Peyer's patch (tissue), 4 donors: Measurements from ENCODE around the gene SPINK7.

Experiments
- POLR2A ChIP-seq, 2 donors: fragments of 450-650 bp; IDR thresholded peaks; one replicate each; pipeline ENCODE4 v1.5.1; 2017; ENCODE audit warnings: antibody characterized with exemption in 2 of 2, mild to moderate bottlenecking in 2 of 2, moderate library complexity in 2 of 2
- TF ChIP-seq, protein P1 (sequence below), 6 experiments: fragments of 450-650 bp in 4 of 6; fragments of 200-600 bp in 2 of 6; sonication (generic) in 1 of 6; IDR thresholded peaks; one replicate each; pipeline ENCODE4 v1.5.1; 2017 to 2019; ENCODE audit warnings: antibody characterized with exemption in 6 of 6, mild to moderate bottlenecking in 3 of 6, moderate library complexity in 1 of 6

DNA sequence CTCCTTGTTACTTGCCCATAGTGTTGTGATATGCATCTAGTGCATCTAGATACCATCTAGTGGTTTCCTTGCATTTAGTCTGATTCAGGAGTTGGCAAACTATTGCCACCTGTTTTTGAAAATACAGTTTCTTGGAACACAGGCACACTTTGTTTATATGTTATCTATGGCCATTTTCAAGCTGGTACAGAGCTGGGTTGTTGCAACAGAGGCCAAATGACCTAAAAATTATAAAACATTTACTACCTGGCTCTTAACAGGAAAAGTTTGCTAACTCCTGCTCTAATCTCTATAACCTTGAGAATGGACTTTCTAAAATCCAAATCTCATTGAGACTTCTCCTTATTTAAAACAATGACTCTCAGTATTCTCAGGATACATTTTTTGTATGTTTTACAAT, 52.1 kb downstream of the SPINK7 start:
- TF ChIP-seq, protein P1, sequence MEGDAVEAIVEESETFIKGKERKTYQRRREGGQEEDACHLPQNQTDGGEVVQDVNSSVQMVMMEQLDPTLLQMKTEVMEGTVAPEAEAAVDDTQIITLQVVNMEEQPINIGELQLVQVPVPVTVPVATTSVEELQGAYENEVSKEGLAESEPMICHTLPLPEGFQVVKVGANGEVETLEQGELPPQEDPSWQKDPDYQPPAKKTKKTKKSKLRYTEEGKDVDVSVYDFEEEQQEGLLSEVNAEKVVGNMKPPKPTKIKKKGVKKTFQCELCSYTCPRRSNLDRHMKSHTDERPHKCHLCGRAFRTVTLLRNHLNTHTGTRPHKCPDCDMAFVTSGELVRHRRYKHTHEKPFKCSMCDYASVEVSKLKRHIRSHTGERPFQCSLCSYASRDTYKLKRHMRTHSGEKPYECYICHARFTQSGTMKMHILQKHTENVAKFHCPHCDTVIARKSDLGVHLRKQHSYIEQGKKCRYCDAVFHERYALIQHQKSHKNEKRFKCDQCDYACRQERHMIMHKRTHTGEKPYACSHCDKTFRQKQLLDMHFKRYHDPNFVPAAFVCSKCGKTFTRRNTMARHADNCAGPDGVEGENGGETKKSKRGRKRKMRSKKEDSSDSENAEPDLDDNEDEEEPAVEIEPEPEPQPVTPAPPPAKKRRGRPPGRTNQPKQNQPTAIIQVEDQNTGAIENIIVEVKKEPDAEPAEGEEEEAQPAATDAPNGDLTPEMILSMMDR (IDR thresholded peaks at IDR 0.05): no peak
- TF ChIP-seq POLR2A (IDR thresholded peaks at IDR 0.05): no peak
